ENCODE data around the gene BCAS3.

DNA sequence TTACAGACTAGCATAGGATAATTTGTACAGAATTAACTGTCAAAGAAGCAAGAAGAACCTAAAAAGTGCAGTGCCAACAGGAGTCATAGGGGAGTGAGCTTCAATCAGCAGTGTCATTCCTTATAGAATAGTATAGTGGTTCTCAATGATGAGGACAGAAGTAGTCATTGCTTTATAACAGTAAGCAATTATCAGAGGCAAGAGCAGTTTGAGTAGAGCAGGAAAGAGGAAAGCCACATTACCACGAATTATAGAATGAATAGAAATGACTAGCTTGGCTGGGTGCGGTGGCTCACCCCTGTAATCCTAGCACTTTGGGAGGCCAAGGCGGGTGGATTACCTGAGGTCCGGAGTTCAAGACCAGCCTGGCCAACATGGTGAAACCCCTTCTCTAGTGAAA, 512.3 kb downstream of the BCAS3 start:
- TF ChIP-seq, protein P1, sequence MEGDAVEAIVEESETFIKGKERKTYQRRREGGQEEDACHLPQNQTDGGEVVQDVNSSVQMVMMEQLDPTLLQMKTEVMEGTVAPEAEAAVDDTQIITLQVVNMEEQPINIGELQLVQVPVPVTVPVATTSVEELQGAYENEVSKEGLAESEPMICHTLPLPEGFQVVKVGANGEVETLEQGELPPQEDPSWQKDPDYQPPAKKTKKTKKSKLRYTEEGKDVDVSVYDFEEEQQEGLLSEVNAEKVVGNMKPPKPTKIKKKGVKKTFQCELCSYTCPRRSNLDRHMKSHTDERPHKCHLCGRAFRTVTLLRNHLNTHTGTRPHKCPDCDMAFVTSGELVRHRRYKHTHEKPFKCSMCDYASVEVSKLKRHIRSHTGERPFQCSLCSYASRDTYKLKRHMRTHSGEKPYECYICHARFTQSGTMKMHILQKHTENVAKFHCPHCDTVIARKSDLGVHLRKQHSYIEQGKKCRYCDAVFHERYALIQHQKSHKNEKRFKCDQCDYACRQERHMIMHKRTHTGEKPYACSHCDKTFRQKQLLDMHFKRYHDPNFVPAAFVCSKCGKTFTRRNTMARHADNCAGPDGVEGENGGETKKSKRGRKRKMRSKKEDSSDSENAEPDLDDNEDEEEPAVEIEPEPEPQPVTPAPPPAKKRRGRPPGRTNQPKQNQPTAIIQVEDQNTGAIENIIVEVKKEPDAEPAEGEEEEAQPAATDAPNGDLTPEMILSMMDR (IDR thresholded peaks at IDR 0.05), result no peak
- no peak for TF ChIP-seq ZFX (IDR thresholded peaks at IDR 0.05; ENCODE audit: borderline replicate concordance)
